Esophagus squamous epithelium (tissue), 5 donors: ENCODE results near the gene ELF4. TPM values are rescaled to one million over a fixed set of nuclear protein-coding genes. Genes with fewer than 3 reads are reported as not detected.

Source experiments
- DNase-seq: peaks from one replicate; lab custom pipeline; 2025; lab: John Stamatoyannopoulos, UW
- H3K27ac ChIP-seq, 4 donors: fragments of 200-600 bp; sonication (generic); one replicate each; pipeline ENCODE4 v1.5.1; 2016 to 2019; ENCODE audit warnings: mild to moderate bottlenecking in 1 of 4
- H3K27me3 ChIP-seq, 4 donors: fragments of 200-600 bp; sonication (generic); 1 replicate in 3 of 4; 2 replicates in 1 of 4; pipeline versions ENCODE4 v1.5.1 to v1.6.0; 2017 to 2021; ENCODE audit warnings: antibody characterized with exemption in 1 of 4
- H3K36me3 ChIP-seq, 3 donors: fragments of 200-600 bp; sonication (generic); one replicate each; pipeline ENCODE4 v1.5.1; 2016 to 2019
- H3K4me1 ChIP-seq, 3 donors: fragments of 200-600 bp; sonication (generic); one replicate each; pipeline ENCODE4 v1.5.1; 2017 to 2019
- H3K4me3 ChIP-seq, 4 donors: fragments of 200-600 bp; sonication (generic); 1 replicate in 3 of 4; 2 replicates in 1 of 4; pipeline ENCODE4 v1.5.1; 2016 to 2019; ENCODE audit warnings: mild to moderate bottlenecking in 2 of 4, moderate library complexity in 1 of 4
- H3K9me3 ChIP-seq, 3 donors: fragments of 200-600 bp; sonication (generic); one replicate each; pipeline ENCODE4 v1.5.1; 2016 to 2019
- CTCF ChIP-seq, 6 experiments: fragments of 450-650 bp in 4 of 6; fragments of 200-600 bp in 2 of 6; sonication (generic) in 2 of 6; IDR thresholded peaks; one replicate each; pipeline ENCODE4 v1.5.1; 2016 to 2019; ENCODE audit warnings: antibody characterized with exemption in 6 of 6, mild to moderate bottlenecking in 4 of 6, moderate library complexity in 4 of 6
- POLR2A ChIP-seq, 4 donors: fragments of 450-650 bp; IDR thresholded peaks; one replicate each; pipeline ENCODE4 v1.6.1; 2017; ENCODE audit warnings: antibody characterized with exemption in 4 of 4, mild to moderate bottlenecking in 4 of 4, moderate library complexity in 3 of 4
- WGBS, 2 donors: methylation state at CpG; one replicate each; pipeline ENCODE4 v1.1.5; 2018; 5-methylcytosine and 5-hydroxymethylcytosine counted together
- intact Hi-C: fragments of 100-400 bp; cut with DNase I; formaldehyde crosslinking; loops from one replicate; pipeline ENCODE4 v1.15.0; 2022
- total RNA-seq, 4 donors: library from RNA; depleted of rRNA; stranded (reverse); fragments of >200 nt; gene quantifications; one replicate each; pipeline ENCODE4 v1.1.0, GENCODE V29; 2016
- donor health status: DM: yes; HTN: yes; CAD: no.

ELF4 gene
- total RNA-seq, 4 donors from 2014 or later, result 9.2 to 14.1 (median 12.5) TPM

DNA sequence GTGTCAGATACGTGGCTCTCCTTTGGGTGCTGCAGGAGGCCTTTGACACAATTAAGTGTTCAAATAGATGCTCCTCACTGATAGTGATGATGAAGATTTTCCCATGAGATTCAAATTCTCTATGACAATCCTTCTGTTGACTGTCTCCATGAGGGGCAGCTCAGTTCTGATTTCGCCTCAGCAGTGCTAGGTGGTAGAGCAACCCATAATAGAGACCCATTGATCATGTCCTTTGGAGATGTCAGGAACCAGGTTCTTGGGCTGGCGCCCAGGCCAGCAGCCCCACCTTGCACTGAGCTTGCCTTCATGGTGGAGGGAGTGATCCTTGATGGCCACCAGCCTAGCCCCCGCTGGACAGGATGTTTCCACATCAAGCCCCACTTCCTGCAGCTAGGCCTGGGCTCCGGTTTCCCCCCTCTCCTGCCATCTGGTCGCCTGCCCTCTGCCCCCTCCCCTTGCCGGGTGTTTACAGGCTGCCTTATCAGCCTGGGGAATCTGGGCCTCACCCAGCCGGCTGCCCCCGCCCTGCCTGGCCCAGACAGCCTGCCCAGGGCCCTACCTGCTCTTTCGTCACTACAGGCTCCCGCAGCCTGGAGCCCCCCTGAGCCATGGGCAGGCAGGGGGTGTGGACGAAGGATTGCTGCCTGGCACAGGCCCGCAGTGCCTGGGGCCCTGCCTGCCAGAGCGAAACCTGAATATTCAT, 12.6 kb downstream of the ELF4 start:
- Histone ChIP-seq H3K9me3 (no peaks in the 10 kb centered on the region), H3K4me1 (peaks cover 5 to 51% (median 26%) of the 10 kb centered on the region in 3 donors), H3K27ac (peak overlapping the region; percentile 24 to 63 (median 60)), H3K4me3 (peak overlapping the region in 1 of 4 donors; percentile 18), H3K27me3 (no peaks in the 10 kb centered on the region), H3K36me3 (no peaks in the 10 kb centered on the region)
- 36 to 45% methylated on average over 3 to 8 of the region's 14 CpGs for WGBS, 2 donors
- TF ChIP-seq CTCF (IDR thresholded peaks at IDR 0.05) (no peak), POLR2A (IDR thresholded peaks at IDR 0.05) (no peak)
- intact Hi-C loops, result no loop called here
- no peak for DNase-seq

- no peaks in the 10 kb centered on the region for H3K9me3 ChIP-seq
- no peak for DNase-seq
- no peak overlapping the region for H3K27ac ChIP-seq
- 70 to 82% methylated on average over 3 to 6 of the region's 6 CpGs for WGBS, 2 donors
- TF ChIP-seq POLR2A (IDR thresholded peaks at IDR 0.05), result no peak
- no peak for TF ChIP-seq CTCF (IDR thresholded peaks at IDR 0.05)
- intact Hi-C loops, result no loop called here
- no peaks in the 10 kb centered on the region for H3K36me3 ChIP-seq
- no peaks in the 10 kb centered on the region for H3K27me3 ChIP-seq
- no peak overlapping the region for H3K4me3 ChIP-seq
- peaks cover 5 to 55% (median 26%) of the 10 kb centered on the region in 3 donors for H3K4me1 ChIP-seq
Observed at GRCh38 chrX:130095249-130096030, 14.9 kb downstream of the ELF4 start.

GRCh38 chrX:130094696-130095095, 15.6 kb downstream of the ELF4 start:
- Histone ChIP-seq H3K27me3 (no peaks in the 10 kb centered on the region), H3K9me3 (no peaks in the 10 kb centered on the region), H3K27ac (no peak overlapping the region), H3K36me3 (no peaks in the 10 kb centered on the region), H3K4me3 (no peak overlapping the region), H3K4me1 (peaks cover 5 to 47% (median 19%) of the 10 kb centered on the region in 3 donors)
- DNase-seq, result no peak
- no peak for TF ChIP-seq CTCF (IDR thresholded peaks at IDR 0.05)
- TF ChIP-seq POLR2A (IDR thresholded peaks at IDR 0.05), result no peak
- intact Hi-C loops, result no loop called here
- WGBS, 2 donors, result 67 to 87% methylated on average over 2 to 6 of the region's 8 CpGs

DNA sequence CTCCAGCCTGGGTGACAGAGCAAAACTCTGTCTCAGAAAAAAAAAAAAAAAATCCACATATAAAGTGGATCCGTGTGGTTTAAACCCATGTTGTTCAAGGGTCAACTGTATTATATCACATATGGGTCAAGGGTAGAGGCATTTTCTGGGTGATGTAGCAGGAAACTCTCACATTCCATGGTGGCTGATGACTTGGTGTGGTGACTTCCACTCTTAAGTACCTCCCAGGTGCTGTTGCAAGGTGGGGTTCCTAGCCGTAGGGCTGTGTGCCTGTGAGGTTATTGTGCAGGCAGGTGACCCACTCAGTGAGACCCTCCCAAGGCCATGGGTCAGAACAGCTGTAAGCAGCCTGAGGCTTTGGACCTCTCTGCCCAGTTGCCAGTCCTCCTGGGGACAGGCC, 17.0 kb downstream of the ELF4 start:
- TF ChIP-seq CTCF (IDR thresholded peaks at IDR 0.05), result no peak
- TF ChIP-seq POLR2A (IDR thresholded peaks at IDR 0.05), result no peak
- DNase-seq, result no peak
- intact Hi-C loops, result no loop called here
- H3K27ac ChIP-seq, result no peak overlapping the region
- no peak overlapping the region for H3K4me3 ChIP-seq
- H3K27me3 ChIP-seq, result no peaks in the 10 kb centered on the region
- 68 to 82% methylated on average over 2 of the region's 2 CpGs for WGBS, 2 donors
- no peaks in the 10 kb centered on the region for H3K36me3 ChIP-seq
- peaks cover 5 to 33% (median 7%) of the 10 kb centered on the region in 3 donors for H3K4me1 ChIP-seq
- H3K9me3 ChIP-seq, result no peaks in the 10 kb centered on the region
